IMR-90 (cell line): ENCODE results near the gene FSTL5. TPM values are rescaled to one million over a fixed set of nuclear protein-coding genes. Genes with fewer than 3 reads are reported as not detected.
A peak's percentile ranks its signal among the peaks of the same experiment; 100 is the strongest.

ENCODE experiments used
- ATAC-seq: fragments of 200-7000 bp; cut with Tn5 transposase; 2 replicates; pipeline ENCODE4 v1.9.1; 2020; ENCODE audit warnings: low read depth, mild to moderate bottlenecking, moderate library complexity
- BruUV-seq: library from RNA; stranded (reverse); fragments of 400-500 nt; replicated peaks from 2 replicates; lab custom pipeline; 2021; lab: Mats Ljungman, UMichigan
- CTCF ChIA-PET: fragments of 300-600 bp; formaldehyde crosslinking; extraction: SDS; loops from one replicate; lab custom pipeline; 2021; ENCODE audit warnings: antibody characterized with exemption; lab: Yijun Ruan, JAX
- POLR2A ChIA-PET: fragments of 300-600 bp; sonication (Branson Sonifier 250); formaldehyde crosslinking; loops from one replicate; lab custom pipeline; 2022; ENCODE audit warnings: antibody characterized with exemption; ENCODE audit not compliant: unreplicated experiment; lab: Charles Lee
- DNase-seq: peaks from one replicate; pipeline ENCODE4 v3.0.0; 2013
- H2AFZ ChIP-seq: replicated peaks from 2 replicates; pipeline ENCODE3; 2013; ENCODE audit warnings: low read length, mild to moderate bottlenecking; ENCODE audit not compliant: poor library complexity
- H2AK5ac ChIP-seq: 2 replicates; pipeline ENCODE4 v1.6.1; 2013; ENCODE audit warnings: low read depth, low read length, inconsistent platforms
- H2AK9ac ChIP-seq: replicated peaks from 2 replicates; pipeline ENCODE3; 2013; ENCODE audit warnings: mild to moderate bottlenecking, low read depth, low read length, moderate library complexity; ENCODE audit not compliant: poor library complexity
- H2BK120ac ChIP-seq: 2 replicates; pipeline ENCODE4 v1.6.1; 2013; ENCODE audit warnings: low read depth, low read length, inconsistent platforms
- H2BK15ac ChIP-seq: 3 replicates; pipeline ENCODE4 v1.6.1; 2013; ENCODE audit warnings: low read depth, low read length, inconsistent platforms
- H2BK20ac ChIP-seq: 2 replicates; pipeline ENCODE4 v1.6.1; 2013; ENCODE audit warnings: low read depth, mild to moderate bottlenecking, inconsistent platforms, low read length, moderate library complexity
- H2BK5ac ChIP-seq: 2 replicates; pipeline ENCODE4 v1.6.1; 2013; ENCODE audit warnings: mild to moderate bottlenecking, low read depth, low read length, inconsistent platforms; ENCODE audit not compliant: poor library complexity, severe bottlenecking
- H3K14ac ChIP-seq: replicated peaks from 2 replicates; pipeline ENCODE4 v1.6.1; 2013; ENCODE audit warnings: low read depth, low read length, inconsistent platforms
- H3K18ac ChIP-seq: 2 replicates; pipeline ENCODE4 v1.6.1; 2013; ENCODE audit warnings: low read depth, low read length, control low read depth
- H3K23ac ChIP-seq: 2 replicates; pipeline ENCODE4 v1.6.1; 2013; ENCODE audit warnings: low read depth, low read length, inconsistent platforms
- H3K27ac ChIP-seq: 2 replicates; pipeline ENCODE4 v1.5.1; 2013; ENCODE audit warnings: mild to moderate bottlenecking, control low read depth, low read length; ENCODE audit not compliant: insufficient read depth
- H3K27me3 ChIP-seq: 2 replicates; pipeline ENCODE4 v1.6.1; 2013; ENCODE audit warnings: low read length; ENCODE audit not compliant: control insufficient read depth, insufficient read depth
- H3K36me3 ChIP-seq: 2 replicates; pipeline ENCODE4 v1.6.1; 2013; ENCODE audit warnings: low read length, mixed read lengths; ENCODE audit not compliant: control insufficient read depth, insufficient read depth
- H3K4ac ChIP-seq: 2 replicates; pipeline ENCODE4 v1.6.1; 2013; ENCODE audit warnings: low read depth, low read length, inconsistent platforms
- H3K4me1 ChIP-seq: 2 replicates; pipeline ENCODE4 v1.6.1; 2013; ENCODE audit warnings: low read length, mixed read lengths; ENCODE audit not compliant: control insufficient read depth, insufficient read depth
- H3K4me2 ChIP-seq: 2 replicates; pipeline ENCODE4 v1.6.1; 2013; ENCODE audit warnings: low read depth, mild to moderate bottlenecking, control low read depth, low read length, moderate library complexity
- H3K4me3 ChIP-seq: 2 replicates; pipeline ENCODE4 v1.5.1; 2013; ENCODE audit warnings: low read depth, mild to moderate bottlenecking, control low read depth, low read length, moderate library complexity; ENCODE audit not compliant: insufficient read depth
- H3K56ac ChIP-seq: 2 replicates; pipeline ENCODE4 v1.6.1; 2013; ENCODE audit warnings: low read length, inconsistent platforms; ENCODE audit not compliant: insufficient read depth; ENCODE audit errors: extremely low read depth
- H3K79me1 ChIP-seq, 2 experiments: 2 replicates each; pipeline ENCODE4 v1.6.1; 2013; ENCODE audit warnings: low read length in 2 of 2, inconsistent platforms in 1 of 2, low read depth in 1 of 2
- H3K9ac ChIP-seq: 2 replicates; pipeline ENCODE4 v1.6.1; 2013; ENCODE audit warnings: low read depth, low read length, control low read depth
- H3K9me1 ChIP-seq: 2 replicates; pipeline ENCODE4 v1.6.1; 2013; ENCODE audit warnings: low read length, inconsistent platforms; ENCODE audit not compliant: insufficient read depth
- H3K9me3 ChIP-seq: 2 replicates; pipeline ENCODE4 v1.6.1; 2013; ENCODE audit warnings: low read length; ENCODE audit not compliant: control insufficient read depth, insufficient read depth
- H4K20me1 ChIP-seq: 2 replicates; pipeline ENCODE4 v1.6.1; 2013; ENCODE audit warnings: low read length, inconsistent platforms; ENCODE audit not compliant: insufficient read depth
- H4K5ac ChIP-seq: 2 replicates; pipeline ENCODE4 v1.6.1; 2013; ENCODE audit warnings: mild to moderate bottlenecking, low read depth, low read length, control low read depth
- H4K8ac ChIP-seq, 2 experiments: 2 replicates each; pipeline ENCODE4 v1.6.1; 2013; ENCODE audit warnings: low read depth in 2 of 2, low read length in 2 of 2, control low read depth in 1 of 2, inconsistent platforms in 1 of 2
- H4K91ac ChIP-seq: 2 replicates; pipeline ENCODE4 v1.6.1; 2013; ENCODE audit warnings: low read depth, low read length, inconsistent platforms; ENCODE audit not compliant: insufficient read depth
- MAFK ChIP-seq: IDR thresholded peaks from 2 replicates; pipeline ENCODE4 v1.6.1; 2012; ENCODE audit warnings: low read depth, low read length, improper control_type of control experiment
- RCOR1 ChIP-seq: IDR thresholded peaks from 2 replicates; pipeline ENCODE4 v1.6.1; 2012; ENCODE audit warnings: mild to moderate bottlenecking, low read length, improper control_type of control experiment; ENCODE audit not compliant: insufficient replicate concordance
- WGBS, 2 experiments: methylation state at CpG; one replicate each; pipeline versions ENCODE4 v1.1.5 to v1.1.7; 2013; ENCODE audit warnings: missing lambda C conversion rate in 2 of 2; ENCODE audit not compliant: insufficient read length in 1 of 2; ENCODE audit errors: extremely low coverage in 2 of 2; 5-methylcytosine and 5-hydroxymethylcytosine counted together
- dilution Hi-C: fragments of 300-500 bp; cut with HindIII; formaldehyde crosslinking; loops from one replicate; pipeline ENCODE4 v1.14.3; 2018; ENCODE audit warnings: low sequenced_read_pairs; ENCODE audit not compliant: unreplicated experiment
- in situ Hi-C: fragments of 300-500 bp; cut with MboI; formaldehyde crosslinking; loops from 3 replicates; pipeline ENCODE4 v1.14.3; 2019; ENCODE audit warnings: low sequenced_read_pairs, inconsistent platforms, mixed read lengths
- intact Hi-C: fragments of 100-400 bp; cut with micrococcal nuclease; formaldehyde crosslinking; loops from 2 replicates; pipeline ENCODE4 v1.10.0; 2022
- polyA plus RNA-seq, 3 experiments: library from polyadenylated mRNA; depleted of rRNA; stranded (reverse); fragments of >200 nt; gene quantifications; 2 replicates each; pipeline ENCODE4 v1.2.3, GENCODE V29; 2012; ENCODE audit warnings: low replicate concordance in 1 of 3
- total RNA-seq: library from RNA; depleted of rRNA; stranded (reverse); fragments of >200 nt; gene quantifications from 2 replicates; pipeline ENCODE4 v1.2.3, GENCODE V29; 2012

Gene FSTL5
- total and polyA plus RNA-seq, 2 of the 4 experiments (the other 2 are of a cell fraction), result under 0.01 TPM; not detected in 1

DNA sequence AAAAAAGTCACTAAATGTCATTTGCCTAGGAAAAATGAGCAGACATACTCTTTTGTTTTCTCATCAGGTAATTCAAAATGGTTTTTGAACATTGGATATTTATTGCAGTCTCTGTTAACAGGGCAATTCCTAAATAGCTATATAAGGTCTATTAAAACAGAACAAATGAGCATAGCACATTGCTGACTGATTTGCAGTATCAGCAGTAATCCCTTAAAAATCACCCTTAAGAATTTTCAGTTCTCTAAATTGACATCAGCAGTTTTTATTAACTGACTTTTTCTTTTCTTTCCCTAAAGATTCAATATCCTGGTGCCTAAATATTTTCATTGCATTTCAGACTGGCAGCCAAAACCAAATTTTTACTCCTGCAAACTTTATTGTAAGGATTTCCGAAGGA is 270.2 kb downstream of the FSTL5 start:
- Histone ChIP-seq H3K27ac (no peak overlapping the region), H3K4ac (no peak overlapping the region), H4K91ac (no peak overlapping the region), H3K14ac (no peak overlapping the region), H4K5ac (no peak overlapping the region), H3K79me1 (no peaks in the 10 kb centered on the region), H3K9me1 (no peaks in the 10 kb centered on the region), H2BK120ac (no peak overlapping the region), H2AFZ (no peak overlapping the region), H3K56ac (no peak overlapping the region), H2AK5ac (no peak overlapping the region), H2BK20ac (no peak overlapping the region), H2BK5ac (no peak overlapping the region), H3K4me1 (no peaks in the 10 kb centered on the region), H2BK15ac (no peak overlapping the region), H2AK9ac (no peak overlapping the region), H3K4me3 (no peak overlapping the region), H3K9me3 (no peaks in the 10 kb centered on the region), H3K27me3 (no peaks in the 10 kb centered on the region), H3K23ac (no peak overlapping the region), H3K9ac (no peak overlapping the region), H4K20me1 (no peaks in the 10 kb centered on the region), H3K18ac (no peak overlapping the region), H3K4me2 (no peak overlapping the region), H4K8ac (no peak overlapping the region), H3K36me3 (no peaks in the 10 kb centered on the region)
- WGBS, 2 experiments, result no CpG with 5 or more reads among the region's 1 CpG
- TF ChIP-seq RCOR1 (no peak), MAFK (peak; percentile 69)
- CTCF ChIA-PET, result no interaction called here
- intact Hi-C loops (no loop called here), in situ Hi-C loops (no loop called here), dilution Hi-C loops (no loop called here)
- no peak for ATAC-seq
- DNase-seq, result no peak
- no TSS peak for BruUV-seq
- POLR2A ChIA-PET, result no interaction called here
